ENCODE results near the gene CXCL13.
"Not testable (repeated sequence)": the region's sequence is repeated elsewhere in the genome, so short reads cannot be mapped to it uniquely, and the experiment has no call there.

The CXCL13 gene

GRCh38 chr4:77653162-77653758 is 47.6 kb downstream of the CXCL13 start:
- DNase-seq (ENCODE audit: low read depth in 3 of 3, low spot score in 1 of 3) = no peak

GRCh38 chr4:77660318-77660717 is 54.7 kb downstream of the CXCL13 start:
- DNase-seq (ENCODE audit: low read depth in 3 of 3, low spot score in 1 of 3) = not testable (repeated sequence)
